ENCODE measurements around the gene ABCD4.

ABCD4 gene

GRCh38 chr14:74243051-74243450 lies 59.7 kb downstream of the ABCD4 start:
- Histone ChIP-seq H3K9ac (ENCODE audit: low read depth, low read length) (no peak overlapping the region), H3K9me3 (ENCODE audit: control insufficient read depth, insufficient read depth, low read length) (no peaks in the 10 kb centered on the region), H3K27ac (ENCODE audit: low read depth, low read length) (no peak overlapping the region), H3K4me3 (ENCODE audit: low read depth, low read length) (no peak overlapping the region), H3K36me3 (ENCODE audit: control insufficient read depth, insufficient read depth, low read length) (no peaks in the 10 kb centered on the region), H3K4me1 (ENCODE audit: control insufficient read depth, insufficient read depth, low read length) (peaks cover 47% of the 10 kb centered on the region), H3K27me3 (ENCODE audit: control insufficient read depth, insufficient read depth, low read length) (peaks cover 83% of the 10 kb centered on the region)

- H3K4me3 ChIP-seq (ENCODE audit: low read depth, low read length): no peak overlapping the region
- H3K36me3 ChIP-seq (ENCODE audit: control insufficient read depth, insufficient read depth, low read length): no peaks in the 10 kb centered on the region
- peaks cover 47% of the 10 kb centered on the region for H3K4me1 ChIP-seq (ENCODE audit: control insufficient read depth, insufficient read depth, low read length)
- no peaks in the 10 kb centered on the region for H3K9me3 ChIP-seq (ENCODE audit: control insufficient read depth, insufficient read depth, low read length)
- peaks cover 86% of the 10 kb centered on the region for H3K27me3 ChIP-seq (ENCODE audit: control insufficient read depth, insufficient read depth, low read length)
- no peak overlapping the region for H3K9ac ChIP-seq (ENCODE audit: low read depth, low read length)
- no peak overlapping the region for H3K27ac ChIP-seq (ENCODE audit: low read depth, low read length)
These were observed 60.0 kb downstream of the ABCD4 start for GRCh38 chr14:74242780-74243042.

GRCh38 chr14:74242021-74242779 lies 60.5 kb downstream of the ABCD4 start:
- H3K27ac ChIP-seq (ENCODE audit: low read depth, low read length): no peak overlapping the region

DNA sequence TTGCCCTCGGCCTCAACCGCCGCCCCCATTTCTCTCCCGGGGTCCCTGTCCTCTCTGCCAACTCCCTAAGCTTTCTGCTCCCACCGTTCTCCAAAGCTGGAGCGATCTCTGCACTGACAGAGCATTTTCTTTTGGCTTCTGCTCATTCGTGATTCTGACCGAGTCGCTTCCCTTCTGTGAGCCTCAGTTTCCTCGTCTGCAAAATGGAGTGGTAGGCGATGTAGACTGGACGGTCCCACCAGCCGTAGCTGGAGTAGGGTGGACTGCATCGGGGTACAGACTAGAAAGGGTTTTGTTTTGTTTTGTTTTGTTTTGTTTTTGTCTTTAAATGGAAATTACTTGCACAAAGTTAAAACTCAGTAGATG lies 61.1 kb downstream of the ABCD4 start:
- Histone ChIP-seq H3K27me3 (ENCODE audit: control insufficient read depth, insufficient read depth, low read length) (peaks cover 93% of the 10 kb centered on the region), H3K4me1 (ENCODE audit: control insufficient read depth, insufficient read depth, low read length) (peaks cover 47% of the 10 kb centered on the region), H3K36me3 (ENCODE audit: control insufficient read depth, insufficient read depth, low read length) (no peaks in the 10 kb centered on the region), H3K4me3 (ENCODE audit: low read depth, low read length) (peak overlapping the region; percentile 47), H3K9me3 (ENCODE audit: control insufficient read depth, insufficient read depth, low read length) (no peaks in the 10 kb centered on the region), H3K9ac (ENCODE audit: low read depth, low read length) (no peak overlapping the region), H3K27ac (ENCODE audit: low read depth, low read length) (no peak overlapping the region)

More at GRCh38 chr14:74242021-74242779, 60.5 kb downstream of the ABCD4 start:
- Histone ChIP-seq H3K9ac (ENCODE audit: low read depth, low read length) (no peak overlapping the region), H3K9me3 (ENCODE audit: control insufficient read depth, insufficient read depth, low read length) (no peaks in the 10 kb centered on the region), H3K4me1 (ENCODE audit: control insufficient read depth, insufficient read depth, low read length) (peaks cover 47% of the 10 kb centered on the region), H3K4me3 (ENCODE audit: low read depth, low read length) (peak overlapping the region; percentile 47), H3K27me3 (ENCODE audit: control insufficient read depth, insufficient read depth, low read length) (peaks cover 91% of the 10 kb centered on the region), H3K36me3 (ENCODE audit: control insufficient read depth, insufficient read depth, low read length) (no peaks in the 10 kb centered on the region)

GRCh38 chr14:74240794-74241651 lies 61.7 kb downstream of the ABCD4 start:
- Histone ChIP-seq H3K4me3 (ENCODE audit: low read depth, low read length) (peak overlapping the region; percentile 47), H3K27ac (ENCODE audit: low read depth, low read length) (no peak overlapping the region), H3K4me1 (ENCODE audit: control insufficient read depth, insufficient read depth, low read length) (peaks cover 47% of the 10 kb centered on the region), H3K36me3 (ENCODE audit: control insufficient read depth, insufficient read depth, low read length) (no peaks in the 10 kb centered on the region), H3K27me3 (ENCODE audit: control insufficient read depth, insufficient read depth, low read length) (peaks cover 90% of the 10 kb centered on the region), H3K9ac (ENCODE audit: low read depth, low read length) (no peak overlapping the region), H3K9me3 (ENCODE audit: control insufficient read depth, insufficient read depth, low read length) (no peaks in the 10 kb centered on the region)

DNA sequence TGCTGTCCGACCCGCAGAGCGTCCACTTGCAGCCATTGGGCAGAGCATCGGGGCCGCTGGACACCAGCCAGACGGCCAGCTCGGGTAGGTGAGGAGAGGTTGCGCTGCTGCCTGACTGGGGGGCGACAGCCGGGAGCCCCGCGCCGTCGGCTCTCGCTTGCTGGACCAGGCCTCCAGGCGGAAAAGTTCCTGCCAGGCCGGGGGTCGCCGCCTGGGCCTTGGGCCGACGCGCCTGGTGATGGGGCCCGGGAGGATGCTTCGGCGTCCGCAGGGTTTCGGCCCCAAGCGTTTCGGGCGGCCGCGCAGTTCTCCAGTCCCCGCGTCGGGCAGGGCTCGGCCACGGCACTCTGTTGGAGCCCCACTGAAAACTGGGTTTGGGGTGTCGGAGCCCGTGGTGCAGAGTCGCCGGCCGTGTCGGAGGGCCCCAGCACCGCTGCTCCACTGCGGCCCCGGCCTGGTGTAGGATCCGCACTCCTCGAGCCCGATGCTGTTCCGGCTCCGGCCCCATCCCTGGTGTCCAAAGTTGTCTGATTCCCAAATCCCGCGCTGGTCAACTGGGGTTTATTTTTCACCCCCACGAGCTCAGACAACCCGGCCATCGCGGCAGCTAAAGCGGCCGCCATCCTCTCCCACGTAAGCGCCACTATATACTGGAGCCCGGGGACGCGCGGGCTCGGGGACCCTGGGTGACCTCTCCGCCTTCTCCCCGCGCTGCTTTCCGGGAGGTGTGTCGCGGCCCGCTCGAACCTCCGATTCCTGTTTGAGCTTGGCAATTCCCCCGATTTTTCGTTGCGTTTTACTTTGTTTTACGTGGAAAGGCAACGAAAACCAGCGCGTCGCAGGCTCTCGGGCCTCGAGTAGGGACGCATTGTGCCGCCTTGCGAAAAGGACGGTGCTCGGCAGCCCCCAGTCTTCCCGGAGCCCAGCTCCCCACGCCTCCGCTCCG lies 62.6 kb downstream of the ABCD4 start:
- H3K9me3 ChIP-seq (ENCODE audit: control insufficient read depth, insufficient read depth, low read length): no peaks in the 10 kb centered on the region
- H3K4me3 ChIP-seq (ENCODE audit: low read depth, low read length): peak overlapping the region; percentile 47
- H3K27ac ChIP-seq (ENCODE audit: low read depth, low read length): no peak overlapping the region
- H3K27me3 ChIP-seq (ENCODE audit: control insufficient read depth, insufficient read depth, low read length): peaks cover 81% of the 10 kb centered on the region
- no peaks in the 10 kb centered on the region for H3K36me3 ChIP-seq (ENCODE audit: control insufficient read depth, insufficient read depth, low read length)
- peaks cover 47% of the 10 kb centered on the region for H3K4me1 ChIP-seq (ENCODE audit: control insufficient read depth, insufficient read depth, low read length)
- no peak overlapping the region for H3K9ac ChIP-seq (ENCODE audit: low read depth, low read length)

DNA sequence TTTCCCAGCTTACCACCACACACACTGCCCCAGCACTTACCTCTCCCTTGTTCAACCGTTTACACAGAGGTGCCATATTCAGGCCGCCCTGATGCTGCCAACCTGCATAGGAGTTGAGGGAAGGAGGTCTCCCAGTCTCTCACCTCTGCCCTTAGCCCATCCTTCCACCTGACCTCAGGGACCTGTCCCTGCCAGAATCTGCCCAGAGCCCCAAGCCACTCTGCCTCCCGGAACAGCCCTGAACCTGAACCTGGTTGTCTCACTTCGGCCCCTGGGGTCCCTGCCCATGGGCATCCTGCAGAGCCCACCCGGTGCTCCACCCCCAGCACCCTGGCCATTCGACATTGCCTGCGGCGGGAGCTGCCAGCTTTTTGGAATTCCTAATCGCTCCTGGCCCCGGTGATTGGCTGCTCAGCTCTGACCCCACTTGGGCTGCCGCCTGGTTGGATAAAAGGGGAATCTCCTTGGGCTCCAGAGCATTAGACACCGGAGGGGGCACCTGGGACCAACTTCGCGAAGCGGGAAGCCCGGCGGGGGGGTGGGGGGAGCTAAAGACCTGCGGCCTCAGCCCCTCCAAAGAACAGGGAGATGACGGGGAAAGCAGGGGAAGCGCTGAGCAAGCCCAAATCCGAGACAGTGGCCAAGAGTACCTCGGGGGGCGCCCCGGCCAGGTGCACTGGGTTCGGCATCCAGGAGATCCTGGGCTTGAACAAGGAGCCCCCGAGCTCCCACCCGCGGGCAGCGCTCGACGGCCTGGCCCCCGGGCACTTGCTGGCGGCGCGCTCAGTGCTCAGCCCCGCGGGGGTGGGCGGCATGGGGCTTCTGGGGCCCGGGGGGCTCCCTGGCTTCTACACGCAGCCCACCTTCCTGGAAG lies 63.5 kb downstream of the ABCD4 start, which contains the start of gene VSX2:
Gene VSX2, plus strand, starts transcription at position 476 of the 874 bp plus-strand sequence. Its CDS starts 113 bp downstream, at position 589.
- Histone ChIP-seq H3K4me3 (ENCODE audit: low read depth, low read length) (peak within 1 kb of the TSS; percentile 47), H3K27me3 (ENCODE audit: control insufficient read depth, insufficient read depth, low read length) (peaks cover 72% of the 10 kb centered on the region), H3K27ac (ENCODE audit: low read depth, low read length) (no peak within 1 kb of the TSS), H3K4me1 (ENCODE audit: control insufficient read depth, insufficient read depth, low read length) (peaks cover 43% of the 10 kb centered on the region), H3K9ac (ENCODE audit: low read depth, low read length) (no peak within 1 kb of the TSS), H3K9me3 (ENCODE audit: control insufficient read depth, insufficient read depth, low read length) (no peaks in the 10 kb centered on the region), H3K36me3 (ENCODE audit: control insufficient read depth, insufficient read depth, low read length) (no peaks in the 10 kb centered on the region)

DNA sequence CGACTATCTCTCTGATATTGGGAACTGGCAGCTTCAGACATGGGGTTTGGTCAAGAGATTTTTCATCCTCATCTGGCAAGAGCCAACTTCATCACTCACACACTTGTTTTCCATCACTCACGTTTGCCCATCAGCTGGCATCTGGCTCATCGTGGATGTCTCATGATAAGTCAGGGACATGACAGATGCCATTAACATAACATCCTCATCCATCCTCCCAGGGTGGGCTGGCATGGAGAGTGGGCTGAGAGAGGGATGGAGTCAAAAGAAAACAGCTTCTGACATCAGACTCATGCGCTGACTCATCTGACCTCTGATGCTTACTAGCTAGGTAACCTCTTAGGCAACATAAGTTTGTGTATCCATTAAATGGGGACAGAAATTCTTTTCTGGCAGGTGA lies 65.3 kb downstream of the ABCD4 start:
- Histone ChIP-seq H3K36me3 (ENCODE audit: control insufficient read depth, insufficient read depth, low read length) (no peaks in the 10 kb centered on the region), H3K4me3 (ENCODE audit: low read depth, low read length) (no peak overlapping the region), H3K4me1 (ENCODE audit: control insufficient read depth, insufficient read depth, low read length) (peaks cover 26% of the 10 kb centered on the region), H3K9me3 (ENCODE audit: control insufficient read depth, insufficient read depth, low read length) (no peaks in the 10 kb centered on the region), H3K27me3 (ENCODE audit: control insufficient read depth, insufficient read depth, low read length) (peaks cover 54% of the 10 kb centered on the region), H3K27ac (ENCODE audit: low read depth, low read length) (no peak overlapping the region), H3K9ac (ENCODE audit: low read depth, low read length) (no peak overlapping the region)

Data from HUES48 (cell line).